Measurements from ENCODE around the gene COL11A2. TPM values are rescaled to one million over a fixed set of nuclear protein-coding genes. Genes with fewer than 3 reads are reported as not detected.
A peak's percentile ranks its signal among the peaks of the same experiment; 100 is the strongest.

COL11A2 gene
- total and polyA plus RNA-seq, 12 donors, result 0.52 to 8.7 (median 0.94) TPM

DNA sequence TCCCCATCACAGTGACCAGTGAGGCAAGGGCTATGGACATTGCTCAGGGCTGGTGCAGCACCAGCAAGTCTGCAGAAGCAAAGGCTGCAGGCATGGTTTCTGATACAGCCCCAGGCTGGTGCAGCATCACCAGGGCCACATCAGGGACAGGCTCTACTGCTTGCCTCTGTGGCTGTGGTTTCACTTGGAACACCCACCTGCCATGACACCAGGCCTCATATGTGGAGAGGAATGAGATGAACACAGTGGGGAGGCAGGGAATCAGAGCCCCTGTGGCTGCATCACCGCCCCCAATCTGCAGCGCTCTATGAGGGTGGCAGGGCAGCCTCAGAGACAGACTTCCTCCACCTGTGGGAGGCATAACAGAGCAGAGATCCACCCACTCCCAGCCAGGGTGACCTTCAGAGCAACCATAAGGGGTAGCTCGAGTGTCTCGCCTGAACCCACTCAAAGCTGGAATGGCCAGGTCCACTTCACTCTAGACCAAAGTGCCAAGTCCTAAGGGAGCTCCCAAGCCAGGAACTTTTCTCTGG is 23.9 kb upstream of the COL11A2 start:
- Histone ChIP-seq H3K9me3 (no peaks in the 10 kb centered on the region), H3K4me3 (no peak overlapping the region), H3K4me1 (peaks cover 0 to 26% (median 14%) of the 10 kb centered on the region in 9 donors), H3K27me3 (peaks cover 0 to 21% (median 10%) of the 10 kb centered on the region in 7 donors), H3K36me3 (peaks cover 0 to 11% (median 0%) of the 10 kb centered on the region in 9 donors), H3K27ac (no peak overlapping the region)
- intact Hi-C loops (cut with DNase I), result loop anchor here in 1 of 10 donors (5.0 kb wide), 1 partner anchor 214 kb away; no protein-coding TSS in a partner anchor
- WGBS, 2 donors, result 88 to 91% methylated on average over 4 of the region's 4 CpGs
- ATAC-seq (no peak), DNase-seq (no peak)
- TF ChIP-seq, protein P1, sequence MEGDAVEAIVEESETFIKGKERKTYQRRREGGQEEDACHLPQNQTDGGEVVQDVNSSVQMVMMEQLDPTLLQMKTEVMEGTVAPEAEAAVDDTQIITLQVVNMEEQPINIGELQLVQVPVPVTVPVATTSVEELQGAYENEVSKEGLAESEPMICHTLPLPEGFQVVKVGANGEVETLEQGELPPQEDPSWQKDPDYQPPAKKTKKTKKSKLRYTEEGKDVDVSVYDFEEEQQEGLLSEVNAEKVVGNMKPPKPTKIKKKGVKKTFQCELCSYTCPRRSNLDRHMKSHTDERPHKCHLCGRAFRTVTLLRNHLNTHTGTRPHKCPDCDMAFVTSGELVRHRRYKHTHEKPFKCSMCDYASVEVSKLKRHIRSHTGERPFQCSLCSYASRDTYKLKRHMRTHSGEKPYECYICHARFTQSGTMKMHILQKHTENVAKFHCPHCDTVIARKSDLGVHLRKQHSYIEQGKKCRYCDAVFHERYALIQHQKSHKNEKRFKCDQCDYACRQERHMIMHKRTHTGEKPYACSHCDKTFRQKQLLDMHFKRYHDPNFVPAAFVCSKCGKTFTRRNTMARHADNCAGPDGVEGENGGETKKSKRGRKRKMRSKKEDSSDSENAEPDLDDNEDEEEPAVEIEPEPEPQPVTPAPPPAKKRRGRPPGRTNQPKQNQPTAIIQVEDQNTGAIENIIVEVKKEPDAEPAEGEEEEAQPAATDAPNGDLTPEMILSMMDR (IDR thresholded peaks at IDR 0.05), result no peak

DNA sequence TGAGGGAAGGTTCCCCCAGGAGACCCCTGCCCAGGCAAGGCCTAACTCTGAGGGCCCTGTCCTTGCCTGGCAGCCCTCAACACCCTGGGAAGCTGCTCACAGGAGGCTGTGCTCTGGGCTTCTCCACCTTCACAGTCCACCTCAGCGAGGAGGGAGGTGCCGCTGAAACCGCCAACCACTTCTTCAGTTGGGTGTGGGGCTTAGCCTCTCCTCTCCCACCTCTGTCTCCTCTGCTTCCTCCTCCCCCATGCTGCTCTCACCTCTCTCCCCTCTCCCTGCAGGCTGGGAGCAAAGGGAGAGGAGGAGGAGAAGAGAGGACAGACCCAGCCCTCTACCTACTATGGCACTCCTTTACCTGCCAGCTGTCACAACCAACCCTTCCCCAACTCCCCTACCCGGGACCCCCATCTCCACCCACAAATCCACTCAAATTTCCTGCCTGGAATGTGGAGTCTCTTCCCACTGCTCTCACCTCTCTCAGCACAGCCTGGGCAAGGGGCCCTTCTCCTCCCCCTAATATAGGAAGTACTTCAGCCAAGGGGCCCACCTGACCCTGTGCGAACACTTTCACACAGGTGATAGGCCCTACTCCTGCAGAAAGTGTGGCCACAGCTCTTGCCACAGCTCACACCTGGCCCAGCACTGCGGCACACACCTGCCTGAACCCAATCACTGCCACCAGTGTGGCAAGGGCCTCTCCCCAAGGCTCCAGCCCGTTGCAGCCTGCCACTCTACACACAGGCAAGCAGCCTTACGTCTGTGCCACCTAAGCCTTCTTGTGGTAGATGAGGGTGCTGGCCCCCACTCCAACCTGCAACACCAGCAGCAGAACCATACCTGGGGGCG is 23.2 kb upstream of the COL11A2 start:
- Histone ChIP-seq H3K4me1 (peaks cover 0 to 26% (median 14%) of the 10 kb centered on the region in 9 donors), H3K27me3 (peaks cover 0 to 16% (median 6%) of the 10 kb centered on the region in 7 donors), H3K27ac (no peak overlapping the region), H3K4me3 (no peak overlapping the region), H3K9me3 (no peaks in the 10 kb centered on the region), H3K36me3 (peaks cover 0 to 18% (median 0%) of the 10 kb centered on the region in 9 donors)
- no peak for DNase-seq
- intact Hi-C loops (cut with DNase I), result loop anchor here in 1 of 10 donors (5.0 kb wide), 1 partner anchor 213 kb away; no protein-coding TSS in a partner anchor
- 76 to 82% methylated on average over 9 of the region's 9 CpGs for WGBS, 2 donors
- TF ChIP-seq, protein P1 (IDR thresholded peaks at IDR 0.05), result no peak
- ATAC-seq, result no peak

DNA sequence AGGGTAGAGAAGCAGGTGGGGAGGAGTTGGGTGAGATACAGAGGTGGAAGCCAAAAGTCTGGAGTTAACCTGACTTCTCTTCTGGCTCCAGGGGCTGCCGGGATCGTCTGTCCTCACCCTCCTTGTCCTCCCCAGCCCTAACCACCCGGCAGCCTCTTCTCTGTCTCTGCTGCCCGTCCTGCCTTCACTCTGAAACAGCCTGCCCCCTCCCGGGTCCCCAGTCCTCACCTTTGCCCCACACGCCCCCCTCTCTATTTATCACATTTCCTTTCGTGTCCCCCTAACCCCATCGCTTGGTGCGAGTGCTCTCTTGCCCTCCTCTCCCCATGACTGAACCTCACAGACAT is 21.7 kb upstream of the COL11A2 start:
- ATAC-seq (peak in 6 of 8 donors; percentile 4 to 23 (median 6)), DNase-seq (no peak)
- intact Hi-C loops (cut with DNase I), result loop anchor here in 1 of 10 donors (5.0 kb wide), 1 partner anchor 33 kb away; no protein-coding TSS in a partner anchor
- H3K27me3 ChIP-seq, result peaks cover 0 to 16% (median 0%) of the 10 kb centered on the region in 7 donors
- WGBS, 2 donors, result 20 to 21% methylated on average over 9 of the region's 9 CpGs
- H3K4me3 ChIP-seq, result peak overlapping the region; percentile 37 to 70 (median 55)
- H3K4me1 ChIP-seq, result peaks cover 2 to 31% (median 17%) of the 10 kb centered on the region in 9 donors
- peak overlapping the region in 5 of 10 donors; percentile 22 to 72 (median 61) for H3K27ac ChIP-seq
- H3K36me3 ChIP-seq, result peaks cover 0 to 31% (median 11%) of the 10 kb centered on the region in 9 donors
- no peaks in the 10 kb centered on the region for H3K9me3 ChIP-seq
- TF ChIP-seq, protein P1 (IDR thresholded peaks at IDR 0.05), result no peak
